HCT116 (cell line): Measurements from ENCODE around the gene DPYD. TPM values are rescaled to one million over a fixed set of nuclear protein-coding genes. Genes with fewer than 3 reads are reported as not detected.

Source experiments
- ATAC-seq: fragments of 200-7000 bp; cut with Tn5 transposase; 2 replicates; pipeline ENCODE4 v1.9.1; 2020; ENCODE audit warnings: mild to moderate bottlenecking, moderate library complexity
- BruUV-seq: library from RNA; stranded (reverse); fragments of 400-500 nt; replicated peaks from 2 replicates; lab custom pipeline; 2021; lab: Mats Ljungman, UMichigan
- CTCF ChIA-PET: fragments of 300-600 bp; sonication (Branson Sonifier 250); formaldehyde crosslinking; loops from one replicate; lab custom pipeline; 2021; ENCODE audit warnings: antibody characterized with exemption; lab: Charles Lee
- POLR2A ChIA-PET: fragments of 300-600, 350-600 bp; sonication (Branson Sonifier 250); formaldehyde crosslinking; loops from one replicate; lab custom pipeline; 2021; ENCODE audit warnings: antibody characterized with exemption; lab: Charles Lee
- RAD21 ChIA-PET, 2 experiments: fragments of 300-600 bp; sonication (Branson Sonifier 250); formaldehyde crosslinking; loops; one replicate each; lab custom pipeline; 2023; ENCODE audit warnings: low total read pairs in 2 of 2; ENCODE audit not compliant: uncharacterized antibody in 2 of 2, unreplicated experiment in 2 of 2, low non-redundant PET in 1 of 2; lab: Charles Lee
- DNase-seq: peaks from one replicate; pipeline ENCODE4 v3.0.0-alpha.2; 2010; ENCODE audit warnings: low read depth, low spot score
- H2AFZ ChIP-seq: fragments of 200-600 bp; shearing (Covaris generic), sonication (generic); 2 replicates; pipeline ENCODE4 v1.6.1; 2017; ENCODE audit warnings: low read depth, mixed run types, mixed read lengths, antibody characterized with exemption, low read length; ENCODE audit not compliant: poor library complexity, severe bottlenecking
- H3K27ac ChIP-seq: 2 replicates; pipeline ENCODE4 v1.5.1; 2012; ENCODE audit warnings: low read depth, low read length
- H3K27me3 ChIP-seq: fragments of 200-600 bp; sonication (generic); 2 replicates; pipeline ENCODE4 v1.6.1; 2016; ENCODE audit warnings: mixed run types, low read length, mixed read lengths; ENCODE audit not compliant: insufficient read depth
- H3K36me3 ChIP-seq, 2 experiments: fragments of 200-500 bp in 1 of 2; fragments of 200-600 bp in 1 of 2; sonication (Bioruptor generic) in 1 of 2; sonication (generic) in 1 of 2; 2 replicates each; pipeline versions ENCODE4 v1.5.1 to v1.6.1; 2014 to 2016; ENCODE audit warnings: low read length in 2 of 2, inconsistent platforms in 1 of 2, mixed read lengths in 1 of 2, mixed run types in 1 of 2; ENCODE audit not compliant: insufficient read depth in 2 of 2, control insufficient read depth in 1 of 2
- H3K4me1 ChIP-seq, 2 experiments: fragments of 200-600 bp in 1 of 2; sonication (generic) in 1 of 2; 2 replicates each; pipeline versions ENCODE4 v1.5.1 to v1.6.1; 2012 to 2017; ENCODE audit warnings: low read length in 2 of 2, inconsistent platforms in 1 of 2, mild to moderate bottlenecking in 1 of 2, mixed read lengths in 1 of 2, mixed run types in 1 of 2, moderate library complexity in 1 of 2; ENCODE audit not compliant: insufficient read depth in 2 of 2, control insufficient read depth in 1 of 2
- H3K4me2 ChIP-seq: fragments of 200-600 bp; sonication (generic); 2 replicates; pipeline ENCODE4 v1.6.1; 2017; ENCODE audit warnings: mixed run types, low read length, mixed read lengths
- H3K4me3 ChIP-seq, 2 experiments: fragments of 200-600 bp in 1 of 2; sonication (generic) in 1 of 2; replicated peaks in 1 of 2; 2 replicates each; pipeline ENCODE4 v1.5.1; 2011 to 2016; ENCODE audit warnings: low read length in 2 of 2, control low read depth in 1 of 2, low read depth in 1 of 2, mild to moderate bottlenecking in 1 of 2, mixed read lengths in 1 of 2, mixed run types in 1 of 2
- H3K79me2 ChIP-seq: fragments of 200-600 bp; sonication (generic); 2 replicates; pipeline ENCODE4 v1.6.1; 2017; ENCODE audit warnings: mild to moderate bottlenecking, mixed run types, low read length, moderate library complexity, mixed read lengths; ENCODE audit not compliant: insufficient read depth
- H3K9ac ChIP-seq: fragments of 200-600 bp; sonication (generic); 2 replicates; pipeline ENCODE4 v1.6.1; 2016; ENCODE audit warnings: low read length, mixed read lengths
- H3K9me2 ChIP-seq: fragments of 200-600 bp; sonication (generic), shearing (Covaris generic); 2 replicates; pipeline ENCODE4 v1.6.1; 2017; ENCODE audit warnings: mixed run types, mild to moderate bottlenecking, moderate library complexity; ENCODE audit not compliant: insufficient read depth
- H3K9me3 ChIP-seq, 2 experiments: fragments of 200-500 bp in 1 of 2; fragments of 200-600 bp in 1 of 2; sonication (Bioruptor generic) in 1 of 2; sonication (generic) in 1 of 2; 2 replicates each; pipeline ENCODE4 v1.6.1; 2014 to 2017; ENCODE audit warnings: low read length in 2 of 2, mixed read lengths in 2 of 2, inconsistent platforms in 1 of 2, low read depth in 1 of 2, mild to moderate bottlenecking in 1 of 2, mixed run types in 1 of 2, moderate library complexity in 1 of 2; ENCODE audit not compliant: control insufficient read depth in 1 of 2, insufficient read depth in 1 of 2
- H4K20me1 ChIP-seq: fragments of 200-600 bp; sonication (generic), shearing (Covaris generic); 2 replicates; pipeline ENCODE4 v1.6.1; 2017; ENCODE audit warnings: mixed run types, mild to moderate bottlenecking, moderate library complexity; ENCODE audit not compliant: insufficient read depth
- CBX3 ChIP-seq: IDR thresholded peaks from 2 replicates; pipeline ENCODE4 v1.6.1; 2012; ENCODE audit warnings: low read depth
- CEBPB ChIP-seq: IDR thresholded peaks from 2 replicates; pipeline ENCODE4 v1.6.1; 2012; ENCODE audit warnings: low read depth
- CTCF ChIP-seq, 3 experiments: fragments of 200-600 bp in 1 of 3; sonication (generic) in 1 of 3; IDR thresholded peaks in 2 of 3; conservative IDR thresholded peaks in 1 of 3; 2 replicates each; pipeline ENCODE4 v1.5.1; 2012 to 2017; ENCODE audit warnings: low read depth in 2 of 3, low read length in 2 of 3, antibody characterized with exemption in 1 of 3, borderline replicate concordance in 1 of 3, control low read depth in 1 of 3, mild to moderate bottlenecking in 1 of 3, mixed read lengths in 1 of 3, mixed run types in 1 of 3, moderate library complexity in 1 of 3; ENCODE audit not compliant: insufficient read depth in 1 of 3
- EGR1 ChIP-seq: IDR thresholded peaks from 2 replicates; pipeline ENCODE4 v1.6.1; 2012; ENCODE audit warnings: low read depth
- ELF1 ChIP-seq: IDR thresholded peaks from 2 replicates; pipeline ENCODE4 v1.6.1; 2012; ENCODE audit warnings: low read depth, borderline replicate concordance
- EZH2 ChIP-seq: fragments of 200-600 bp; sonication (generic); IDR thresholded peaks from 2 replicates; pipeline ENCODE4 v1.6.1; 2017; ENCODE audit warnings: antibody characterized with exemption, mixed run types
- JUND ChIP-seq: IDR thresholded peaks from 2 replicates; pipeline ENCODE4 v1.6.1; 2012
- MAX ChIP-seq: IDR thresholded peaks from 2 replicates; pipeline ENCODE4 v1.6.1; 2012
- POLR2A ChIP-seq: IDR thresholded peaks from 2 replicates; pipeline ENCODE4 v1.7.0; 2011; ENCODE audit warnings: borderline replicate concordance; ENCODE audit not compliant: insufficient read depth, insufficient read length; ENCODE audit errors: extremely low read depth
- POLR2AphosphoS5 ChIP-seq: IDR thresholded peaks from 2 replicates; pipeline ENCODE4 v1.6.1; 2011; ENCODE audit warnings: mild to moderate bottlenecking, low read depth, low read length, moderate library complexity
- RAD21 ChIP-seq: IDR thresholded peaks from 2 replicates; pipeline ENCODE4 v1.6.1; 2012; ENCODE audit warnings: low read depth, mild to moderate bottlenecking
- SIN3A ChIP-seq: IDR thresholded peaks from 2 replicates; pipeline ENCODE4 v1.6.1; 2012; ENCODE audit warnings: low read depth
- SP1 ChIP-seq: IDR thresholded peaks from 2 replicates; pipeline ENCODE4 v1.6.1; 2012; ENCODE audit warnings: low read depth
- SRF ChIP-seq: IDR thresholded peaks from 2 replicates; pipeline ENCODE4 v1.6.1; 2012; ENCODE audit warnings: low read depth
- TCF7L2 ChIP-seq: IDR thresholded peaks from 2 replicates; pipeline ENCODE4 v1.7.0; 2011; ENCODE audit warnings: borderline replicate concordance, inconsistent platforms; ENCODE audit not compliant: insufficient read depth, insufficient read length; ENCODE audit errors: extremely low read depth
- ZFX ChIP-seq: fragments of 450-650 bp; IDR thresholded peaks from 2 replicates; pipeline ENCODE4 v1.6.1; 2017
- ZNF274 ChIP-seq: fragments of 200-500 bp; sonication (Bioruptor generic); IDR thresholded peaks from 2 replicates; pipeline ENCODE4 v1.6.1; 2014; ENCODE audit warnings: mild to moderate bottlenecking, low read depth, low read length, inconsistent platforms
- intact Hi-C: fragments of 100-400 bp; cut with micrococcal nuclease; formaldehyde crosslinking; loops from 2 replicates; pipeline ENCODE4 v1.10.0; 2022
- total RNA-seq: library from RNA; stranded (reverse); gene quantifications from one replicate; pipeline ENCODE4 v1.2.1, GENCODE V29; 2021; ENCODE audit not compliant: unreplicated experiment
- TF ChIP-seq, protein P1 (sequence below): IDR thresholded peaks from 2 replicates; pipeline ENCODE4 v1.6.1; 2012; ENCODE audit warnings: low read depth
- TF ChIP-seq, protein P2 (sequence below): IDR thresholded peaks from 2 replicates; pipeline ENCODE4 v1.6.1; 2011; ENCODE audit warnings: mild to moderate bottlenecking, low read length, moderate library complexity; ENCODE audit not compliant: insufficient replicate concordance; ENCODE audit errors: extremely low read depth

The DPYD gene
- total RNA-seq, 1 experiment from 2014 or later = 1.7 TPM

DNA sequence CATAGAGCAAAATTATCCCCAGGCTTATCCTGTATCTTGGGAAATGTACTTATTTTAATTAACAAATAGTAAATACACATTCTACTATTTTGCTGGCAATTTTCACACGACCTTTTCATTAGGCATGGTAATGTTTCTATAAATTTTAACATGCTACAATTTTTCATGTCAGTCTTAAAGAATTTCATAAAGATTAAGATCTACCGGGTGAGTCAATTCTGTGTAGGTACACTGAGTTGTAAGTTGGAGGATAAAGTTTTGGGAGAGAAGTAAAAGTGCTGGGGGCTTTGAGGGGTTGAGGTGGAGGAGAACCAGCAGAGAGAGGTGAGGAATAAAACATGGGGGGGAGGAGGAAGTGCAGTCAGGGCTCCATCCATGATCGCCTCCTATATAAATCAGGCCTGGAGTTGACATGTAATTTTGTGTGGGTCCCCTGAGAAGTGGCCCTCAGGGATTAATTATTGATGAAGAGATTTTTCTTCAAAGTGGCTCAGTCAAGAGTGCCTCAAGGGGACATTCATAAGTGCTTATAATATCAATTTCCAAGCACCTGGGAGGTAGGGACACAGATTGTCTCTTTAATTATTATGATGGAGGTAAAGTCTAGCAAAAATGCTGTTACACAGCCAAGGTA, 7.2 kb downstream of the DPYD start:
- Histone ChIP-seq H3K27me3 (no peaks in the 10 kb centered on the region), H3K9ac (no peak overlapping the region), H2AFZ (no peak overlapping the region), H3K4me3 (no peak overlapping the region), H3K4me1 (no peaks in the 10 kb centered on the region), H3K79me2 (no peaks in the 10 kb centered on the region), H3K9me2 (no peaks in the 10 kb centered on the region), H4K20me1 (no peaks in the 10 kb centered on the region), H3K4me2 (no peak overlapping the region), H3K36me3 (no peaks in the 10 kb centered on the region), H3K27ac (no peak overlapping the region), H3K9me3 (no peaks in the 10 kb centered on the region)
- ATAC-seq (no peak), DNase-seq (no peak)
- no TSS peak for BruUV-seq
- POLR2A ChIA-PET = no interaction called here
- RAD21 ChIA-PET = no interaction called here
- intact Hi-C loops = no loop called here
- CTCF ChIA-PET = no interaction called here
- TF ChIP-seq CTCF (IDR thresholded peaks at IDR 0.05 in 2 of 3, conservative IDR thresholded peaks at IDR 0.05 in 1 of 3; ENCODE audit: borderline replicate concordance in 1 of 3, insufficient read depth in 1 of 3, low read depth in 2 of 3, low read length in 2 of 3) (no peak), ELF1 (no peak), POLR2AphosphoS5 (no peak), JUND (no peak), ZFX (no peak), POLR2A (no peak), RAD21 (no peak), SIN3A (no peak), ZNF274 (no peak), EZH2 (no peak), TCF7L2 (no peak), EGR1 (no peak), SRF (no peak), SP1 (no peak), MAX (no peak), CEBPB (no peak), CBX3 (no peak)
- TF ChIP-seq, protein P1, sequence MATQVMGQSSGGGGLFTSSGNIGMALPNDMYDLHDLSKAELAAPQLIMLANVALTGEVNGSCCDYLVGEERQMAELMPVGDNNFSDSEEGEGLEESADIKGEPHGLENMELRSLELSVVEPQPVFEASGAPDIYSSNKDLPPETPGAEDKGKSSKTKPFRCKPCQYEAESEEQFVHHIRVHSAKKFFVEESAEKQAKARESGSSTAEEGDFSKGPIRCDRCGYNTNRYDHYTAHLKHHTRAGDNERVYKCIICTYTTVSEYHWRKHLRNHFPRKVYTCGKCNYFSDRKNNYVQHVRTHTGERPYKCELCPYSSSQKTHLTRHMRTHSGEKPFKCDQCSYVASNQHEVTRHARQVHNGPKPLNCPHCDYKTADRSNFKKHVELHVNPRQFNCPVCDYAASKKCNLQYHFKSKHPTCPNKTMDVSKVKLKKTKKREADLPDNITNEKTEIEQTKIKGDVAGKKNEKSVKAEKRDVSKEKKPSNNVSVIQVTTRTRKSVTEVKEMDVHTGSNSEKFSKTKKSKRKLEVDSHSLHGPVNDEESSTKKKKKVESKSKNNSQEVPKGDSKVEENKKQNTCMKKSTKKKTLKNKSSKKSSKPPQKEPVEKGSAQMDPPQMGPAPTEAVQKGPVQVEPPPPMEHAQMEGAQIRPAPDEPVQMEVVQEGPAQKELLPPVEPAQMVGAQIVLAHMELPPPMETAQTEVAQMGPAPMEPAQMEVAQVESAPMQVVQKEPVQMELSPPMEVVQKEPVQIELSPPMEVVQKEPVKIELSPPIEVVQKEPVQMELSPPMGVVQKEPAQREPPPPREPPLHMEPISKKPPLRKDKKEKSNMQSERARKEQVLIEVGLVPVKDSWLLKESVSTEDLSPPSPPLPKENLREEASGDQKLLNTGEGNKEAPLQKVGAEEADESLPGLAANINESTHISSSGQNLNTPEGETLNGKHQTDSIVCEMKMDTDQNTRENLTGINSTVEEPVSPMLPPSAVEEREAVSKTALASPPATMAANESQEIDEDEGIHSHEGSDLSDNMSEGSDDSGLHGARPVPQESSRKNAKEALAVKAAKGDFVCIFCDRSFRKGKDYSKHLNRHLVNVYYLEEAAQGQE = no peak
- TF ChIP-seq, protein P2, sequence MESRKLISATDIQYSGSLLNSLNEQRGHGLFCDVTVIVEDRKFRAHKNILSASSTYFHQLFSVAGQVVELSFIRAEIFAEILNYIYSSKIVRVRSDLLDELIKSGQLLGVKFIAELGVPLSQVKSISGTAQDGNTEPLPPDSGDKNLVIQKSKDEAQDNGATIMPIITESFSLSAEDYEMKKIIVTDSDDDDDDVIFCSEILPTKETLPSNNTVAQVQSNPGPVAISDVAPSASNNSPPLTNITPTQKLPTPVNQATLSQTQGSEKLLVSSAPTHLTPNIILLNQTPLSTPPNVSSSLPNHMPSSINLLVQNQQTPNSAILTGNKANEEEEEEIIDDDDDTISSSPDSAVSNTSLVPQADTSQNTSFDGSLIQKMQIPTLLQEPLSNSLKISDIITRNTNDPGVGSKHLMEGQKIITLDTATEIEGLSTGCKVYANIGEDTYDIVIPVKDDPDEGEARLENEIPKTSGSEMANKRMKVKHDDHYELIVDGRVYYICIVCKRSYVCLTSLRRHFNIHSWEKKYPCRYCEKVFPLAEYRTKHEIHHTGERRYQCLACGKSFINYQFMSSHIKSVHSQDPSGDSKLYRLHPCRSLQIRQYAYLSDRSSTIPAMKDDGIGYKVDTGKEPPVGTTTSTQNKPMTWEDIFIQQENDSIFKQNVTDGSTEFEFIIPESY = no peak
